Caco-2 (cell line): Measurements from ENCODE around the gene FBLN1. TPM values are rescaled to one million over a fixed set of nuclear protein-coding genes. Genes with fewer than 3 reads are reported as not detected.
A peak's percentile ranks its signal among the peaks of the same experiment; 100 is the strongest.

ENCODE experiments used
- BruUV-seq: library from RNA; stranded (reverse); fragments of 400-500 nt; replicated peaks from 2 replicates; lab custom pipeline; 2021; lab: Mats Ljungman, UMichigan
- CTCF ChIA-PET: fragments of 300-600 bp; sonication (Branson Sonifier 250); formaldehyde crosslinking; loops from one replicate; lab custom pipeline; 2022; ENCODE audit warnings: antibody characterized with exemption; lab: Charles Lee
- POLR2A ChIA-PET: fragments of 300-600 bp; sonication (Branson Sonifier 250); formaldehyde crosslinking; loops from one replicate; lab custom pipeline; 2022; ENCODE audit warnings: antibody characterized with exemption; lab: Charles Lee
- DNase-seq, 2 experiments: peaks; one replicate each; pipeline versions ENCODE4 v3.0.0 to v3.0.0-alpha.2; 2020 to 2022
- H3K27me3 ChIP-seq: replicated peaks from 2 replicates; pipeline ENCODE4 v1.6.0; 2011; ENCODE audit warnings: low read length; ENCODE audit not compliant: control insufficient read depth, insufficient read depth
- H3K36me3 ChIP-seq: 2 replicates; pipeline ENCODE4 v1.5.1; 2011; ENCODE audit warnings: low read length; ENCODE audit not compliant: control insufficient read depth, insufficient read depth
- H3K4me1 ChIP-seq: fragments of 250-450 bp; sonication (Bioruptor Pico); 2 replicates; pipeline ENCODE4 v1.5.1; 2020; ENCODE audit warnings: mild to moderate bottlenecking
- H3K4me3 ChIP-seq: 2 replicates; pipeline ENCODE4 v1.5.1; 2011; ENCODE audit warnings: low read depth, mild to moderate bottlenecking, control low read depth, low read length
- H3K9me3 ChIP-seq: fragments of 250-450 bp; sonication (Bioruptor Pico); 2 replicates; pipeline ENCODE4 v1.5.1; 2020; ENCODE audit warnings: mild to moderate bottlenecking, moderate library complexity
- H3K27ac Mint-ChIP-seq: one replicate; pipeline ENCODE4 v1.8.0; 2022; ENCODE audit warnings: mixed read lengths; ENCODE audit not compliant: unreplicated experiment
- H3K27me3 Mint-ChIP-seq: one replicate; pipeline ENCODE4 v1.8.0; 2022; ENCODE audit warnings: mixed read lengths; ENCODE audit not compliant: insufficient read depth, unreplicated experiment
- H3K36me3 Mint-ChIP-seq: one replicate; pipeline ENCODE4 v1.8.0; 2022; ENCODE audit warnings: mild to moderate bottlenecking, mixed read lengths; ENCODE audit not compliant: insufficient read depth, unreplicated experiment
- H3K4me1 Mint-ChIP-seq: one replicate; pipeline ENCODE4 v1.8.0; 2022; ENCODE audit warnings: low read depth, mixed read lengths; ENCODE audit not compliant: unreplicated experiment
- H3K4me3 Mint-ChIP-seq: one replicate; pipeline ENCODE4 v1.8.0; 2022; ENCODE audit warnings: mild to moderate bottlenecking, moderate library complexity, mixed read lengths; ENCODE audit not compliant: unreplicated experiment
- H3K9me3 Mint-ChIP-seq: one replicate; pipeline ENCODE4 v1.8.0; 2022; ENCODE audit warnings: mixed read lengths; ENCODE audit not compliant: unreplicated experiment
- CTCF ChIP-seq, 2 experiments: fragments of 200-600 bp in 1 of 2; IDR thresholded peaks; 1 replicate in 1 of 2; 2 replicates in 1 of 2; pipeline versions ENCODE4 v1.5.1 to v1.8.0; 2011 to 2022; ENCODE audit warnings: antibody characterized with exemption in 1 of 2, control low read depth in 1 of 2, inconsistent platforms in 1 of 2, low read depth in 1 of 2, low read length in 1 of 2, mild to moderate bottlenecking in 1 of 2, moderate library complexity in 1 of 2; ENCODE audit not compliant: insufficient read depth in 1 of 2, severe bottlenecking in 1 of 2, unreplicated experiment in 1 of 2
- intact Hi-C: fragments of 100-400 bp; cut with micrococcal nuclease; formaldehyde crosslinking; loops from one replicate; pipeline ENCODE4 v1.10.0; 2022; ENCODE audit not compliant: unreplicated experiment
- total RNA-seq: library from RNA; stranded (reverse); gene quantifications from 2 replicates; pipeline ENCODE4 v1.2.3, GENCODE V29; 2022

Gene FBLN1
- total RNA-seq, 1 experiment from 2014 or later, result 519 TPM

- no peak for DNase-seq
- ChIA-PET CTCF (no interaction called here), POLR2A (no interaction called here)
- no peaks in the 10 kb centered on the region for H3K27me3 Mint-ChIP-seq
- no peaks in the 10 kb centered on the region for H3K27me3 ChIP-seq
- no peaks in the 10 kb centered on the region for H3K4me1 ChIP-seq
- H3K4me1 Mint-ChIP-seq, result no peaks in the 10 kb centered on the region
- no peak overlapping the region for H3K4me3 ChIP-seq
- intact Hi-C loops, result no loop called here
- no peak for TF ChIP-seq CTCF (IDR thresholded peaks at IDR 0.05; ENCODE audit: insufficient read depth in 1 of 2, low read depth in 1 of 2, low read length in 1 of 2, severe bottlenecking in 1 of 2, unreplicated experiment in 1 of 2)
- no peaks in the 10 kb centered on the region for H3K9me3 Mint-ChIP-seq
- peak overlapping the region; percentile 49 for H3K27ac Mint-ChIP-seq
- BruUV-seq, result no TSS peak
- no peaks in the 10 kb centered on the region for H3K9me3 ChIP-seq
- H3K36me3 ChIP-seq, result peaks cover 5% of the 10 kb centered on the region
- H3K4me3 Mint-ChIP-seq, result no peak overlapping the region
- peaks cover 91% of the 10 kb centered on the region for H3K36me3 Mint-ChIP-seq
Measured at GRCh38 chr22:45543243-45543642, 40.6 kb downstream of the FBLN1 start.

- no peaks in the 10 kb centered on the region for H3K27me3 Mint-ChIP-seq
- Histone ChIP-seq H3K27me3 (no peaks in the 10 kb centered on the region), H3K4me1 (no peaks in the 10 kb centered on the region), H3K9me3 (no peaks in the 10 kb centered on the region), H3K36me3 (peaks cover 9% of the 10 kb centered on the region), H3K4me3 (no peak overlapping the region)
- CTCF ChIA-PET, result no interaction called here
- BruUV-seq, result no TSS peak
- no peak overlapping the region for H3K4me3 Mint-ChIP-seq
- no peak for DNase-seq
- peaks cover 94% of the 10 kb centered on the region for H3K36me3 Mint-ChIP-seq
- TF ChIP-seq CTCF (IDR thresholded peaks at IDR 0.05; ENCODE audit: insufficient read depth in 1 of 2, low read depth in 1 of 2, low read length in 1 of 2, severe bottlenecking in 1 of 2, unreplicated experiment in 1 of 2), result no peak
- intact Hi-C loops, result no loop called here
- no peaks in the 10 kb centered on the region for H3K4me1 Mint-ChIP-seq
- H3K9me3 Mint-ChIP-seq, result no peaks in the 10 kb centered on the region
- POLR2A ChIA-PET, result no interaction called here
- no peak overlapping the region for H3K27ac Mint-ChIP-seq
Measured at GRCh38 chr22:45544588-45545170, 42.0 kb downstream of the FBLN1 start.

GRCh38 chr22:45546333-45547015 is 43.8 kb downstream of the FBLN1 start:
- H3K36me3 ChIP-seq, result peaks cover 12% of the 10 kb centered on the region
- H3K4me1 Mint-ChIP-seq, result no peaks in the 10 kb centered on the region
- H3K27me3 ChIP-seq, result no peaks in the 10 kb centered on the region
- intact Hi-C loops, result no loop called here
- H3K36me3 Mint-ChIP-seq, result peaks cover 94% of the 10 kb centered on the region
- ChIA-PET CTCF (interaction anchor here (0.6 kb wide), 1 partner anchor 39 kb away, joined by 4 read pairs; no protein-coding TSS in a partner anchor), POLR2A (no interaction called here)
- H3K9me3 Mint-ChIP-seq, result no peaks in the 10 kb centered on the region
- no peaks in the 10 kb centered on the region for H3K27me3 Mint-ChIP-seq
- BruUV-seq, result no TSS peak
- no peak overlapping the region for H3K4me3 Mint-ChIP-seq
- no peaks in the 10 kb centered on the region for H3K9me3 ChIP-seq
- H3K27ac Mint-ChIP-seq, result no peak overlapping the region
- no peak for DNase-seq
- no peak overlapping the region for H3K4me3 ChIP-seq
- TF ChIP-seq CTCF (IDR thresholded peaks at IDR 0.05; ENCODE audit: insufficient read depth in 1 of 2, low read depth in 1 of 2, low read length in 1 of 2, severe bottlenecking in 1 of 2, unreplicated experiment in 1 of 2), result no peak
- peaks cover 4% of the 10 kb centered on the region; the same call in 1 of the 2 replicates for H3K4me1 ChIP-seq
